Measurements from ENCODE around the gene HYAL1. TPM values are rescaled to one million over a fixed set of nuclear protein-coding genes. Genes with fewer than 3 reads are reported as not detected.

The HYAL1 gene
- total and polyA plus RNA-seq, 4 donors, result 1.6 to 51.2 (median 26.2) TPM

DNA sequence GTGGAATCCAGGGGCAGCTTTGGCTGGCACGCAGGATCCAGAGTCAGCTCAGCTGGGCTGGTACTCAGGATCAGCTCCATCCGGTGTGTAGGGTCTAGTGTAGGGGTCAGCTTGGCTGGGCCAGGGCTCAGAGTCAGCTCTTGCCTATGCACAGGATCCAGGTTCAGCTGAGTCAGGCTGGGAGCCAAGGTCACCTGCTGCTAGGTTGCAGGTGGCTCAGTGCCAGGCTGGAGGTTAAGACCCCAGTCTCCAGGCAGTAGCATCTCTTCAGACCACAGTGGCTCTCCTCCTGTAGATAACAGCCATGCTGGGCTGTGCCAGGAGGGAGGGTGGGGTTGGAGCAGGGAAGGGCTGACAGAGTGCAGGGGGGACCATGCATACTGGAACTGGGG is 6.0 kb downstream of the HYAL1 start:
- Histone ChIP-seq H3K4me1 (ENCODE audit: control insufficient read depth in 5 of 5, insufficient read depth in 5 of 5, low read length in 5 of 5) (peaks cover 6 to 32% (median 12%) of the 10 kb centered on the region in 5 donors), H3K36me3 (ENCODE audit: control insufficient read depth in 4 of 4, insufficient read depth in 4 of 4, low read length in 4 of 4) (peaks cover 0 to 4% (median 0%) of the 10 kb centered on the region in 4 donors), H3K27me3 (ENCODE audit: control insufficient read depth in 3 of 3, insufficient read depth in 3 of 3, low read length in 2 of 3) (no peaks in the 10 kb centered on the region), H3K4me3 (no peak overlapping the region), H3K9me3 (ENCODE audit: control insufficient read depth in 4 of 4, insufficient read depth in 3 of 4, low read length in 3 of 4) (no peaks in the 10 kb centered on the region), H3K27ac (ENCODE audit: low read depth in 1 of 2, low read length in 1 of 2) (peak overlapping the region in 1 of 2 donors; percentile 12), H3K9ac (ENCODE audit: insufficient read depth in 1 of 2, low read length in 2 of 2) (no peak overlapping the region)
- TF ChIP-seq, protein P1, sequence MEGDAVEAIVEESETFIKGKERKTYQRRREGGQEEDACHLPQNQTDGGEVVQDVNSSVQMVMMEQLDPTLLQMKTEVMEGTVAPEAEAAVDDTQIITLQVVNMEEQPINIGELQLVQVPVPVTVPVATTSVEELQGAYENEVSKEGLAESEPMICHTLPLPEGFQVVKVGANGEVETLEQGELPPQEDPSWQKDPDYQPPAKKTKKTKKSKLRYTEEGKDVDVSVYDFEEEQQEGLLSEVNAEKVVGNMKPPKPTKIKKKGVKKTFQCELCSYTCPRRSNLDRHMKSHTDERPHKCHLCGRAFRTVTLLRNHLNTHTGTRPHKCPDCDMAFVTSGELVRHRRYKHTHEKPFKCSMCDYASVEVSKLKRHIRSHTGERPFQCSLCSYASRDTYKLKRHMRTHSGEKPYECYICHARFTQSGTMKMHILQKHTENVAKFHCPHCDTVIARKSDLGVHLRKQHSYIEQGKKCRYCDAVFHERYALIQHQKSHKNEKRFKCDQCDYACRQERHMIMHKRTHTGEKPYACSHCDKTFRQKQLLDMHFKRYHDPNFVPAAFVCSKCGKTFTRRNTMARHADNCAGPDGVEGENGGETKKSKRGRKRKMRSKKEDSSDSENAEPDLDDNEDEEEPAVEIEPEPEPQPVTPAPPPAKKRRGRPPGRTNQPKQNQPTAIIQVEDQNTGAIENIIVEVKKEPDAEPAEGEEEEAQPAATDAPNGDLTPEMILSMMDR (IDR thresholded peaks at IDR 0.05; ENCODE audit: control extremely low read depth, extremely low read depth), result no peak
- no peak for ATAC-seq (ENCODE audit: insufficient read depth, low FRiP score)
- 94 to 98% methylated on average over 2 of the region's 2 CpGs for WGBS, 2 donors
- DNase-seq, result no peak

GRCh38 chr3:50296721-50297383 is 6.5 kb downstream of the HYAL1 start:
- H3K27ac ChIP-seq (ENCODE audit: low read depth in 1 of 2, low read length in 1 of 2), result no peak overlapping the region
- H3K4me1 ChIP-seq (ENCODE audit: control insufficient read depth in 5 of 5, insufficient read depth in 5 of 5, low read length in 5 of 5), result peaks cover 6 to 28% (median 12%) of the 10 kb centered on the region in 5 donors
- TF ChIP-seq, protein P1 (IDR thresholded peaks at IDR 0.05; ENCODE audit: control extremely low read depth, extremely low read depth), result no peak
- WGBS, 2 donors, result 95% methylated on average over 18 of the region's 18 CpGs
- no peak overlapping the region for H3K4me3 ChIP-seq
- H3K9ac ChIP-seq (ENCODE audit: insufficient read depth in 1 of 2, low read length in 2 of 2), result no peak overlapping the region
- H3K9me3 ChIP-seq (ENCODE audit: control insufficient read depth in 4 of 4, insufficient read depth in 3 of 4, low read length in 3 of 4), result no peaks in the 10 kb centered on the region
- DNase-seq, result peak in 1 of 3 donors; percentile 7
- H3K36me3 ChIP-seq (ENCODE audit: control insufficient read depth in 4 of 4, insufficient read depth in 4 of 4, low read length in 4 of 4), result peaks cover 0 to 4% (median 0%) of the 10 kb centered on the region in 4 donors
- ATAC-seq (ENCODE audit: insufficient read depth, low FRiP score), result no peak
- H3K27me3 ChIP-seq (ENCODE audit: control insufficient read depth in 3 of 3, insufficient read depth in 3 of 3, low read length in 2 of 3), result no peaks in the 10 kb centered on the region

- Histone ChIP-seq H3K9me3 (ENCODE audit: control insufficient read depth in 4 of 4, insufficient read depth in 3 of 4, low read length in 3 of 4) (no peaks in the 10 kb centered on the region), H3K4me1 (ENCODE audit: control insufficient read depth in 5 of 5, insufficient read depth in 5 of 5, low read length in 5 of 5) (peaks cover 6 to 36% (median 9%) of the 10 kb centered on the region in 5 donors), H3K27ac (ENCODE audit: low read depth in 1 of 2, low read length in 1 of 2) (no peak overlapping the region), H3K9ac (ENCODE audit: insufficient read depth in 1 of 2, low read length in 2 of 2) (no peak overlapping the region), H3K36me3 (ENCODE audit: control insufficient read depth in 4 of 4, insufficient read depth in 4 of 4, low read length in 4 of 4) (peaks cover 0 to 4% (median 0%) of the 10 kb centered on the region in 4 donors), H3K27me3 (ENCODE audit: control insufficient read depth in 3 of 3, insufficient read depth in 3 of 3, low read length in 2 of 3) (no peaks in the 10 kb centered on the region), H3K4me3 (no peak overlapping the region)
- no peak for DNase-seq
- no peak for ATAC-seq (ENCODE audit: insufficient read depth, low FRiP score)
- TF ChIP-seq, protein P1 (IDR thresholded peaks at IDR 0.05; ENCODE audit: control extremely low read depth, extremely low read depth), result no peak
- 93 to 94% methylated on average over 8 of the region's 8 CpGs for WGBS, 2 donors
Measured at GRCh38 chr3:50295553-50296431, 7.6 kb downstream of the HYAL1 start.
